DMS79 treated with DMSO at 0.1 percent for 48 hours (cell line): ENCODE data around the gene ARMC2.
A peak's percentile ranks its signal among the peaks of the same experiment; 100 is the strongest.

Source experiments
- DNase-seq: peaks from one replicate; lab custom pipeline; 2025; lab: John Stamatoyannopoulos, UW

Gene ARMC2

DNA sequence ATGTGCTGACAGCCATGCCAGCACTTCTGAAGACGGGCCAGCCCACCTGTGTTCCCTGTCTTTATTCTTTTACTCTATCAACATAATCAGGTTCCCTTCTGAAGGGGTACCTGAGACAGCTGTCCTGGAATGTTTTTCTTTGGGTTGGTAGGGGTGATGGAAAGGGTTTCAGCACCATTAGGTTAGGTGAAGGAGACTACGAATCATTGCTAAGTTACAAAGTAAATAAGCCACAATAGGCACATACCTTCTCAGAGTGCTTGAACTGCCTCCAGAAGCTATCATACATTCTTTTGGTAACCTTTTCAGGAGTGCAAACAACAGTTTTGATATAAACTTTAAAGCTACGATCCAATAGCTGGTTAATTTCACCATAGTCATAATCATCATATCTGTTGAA lies 140.1 kb downstream of the ARMC2 start:
- DNase-seq = no peak

DNA sequence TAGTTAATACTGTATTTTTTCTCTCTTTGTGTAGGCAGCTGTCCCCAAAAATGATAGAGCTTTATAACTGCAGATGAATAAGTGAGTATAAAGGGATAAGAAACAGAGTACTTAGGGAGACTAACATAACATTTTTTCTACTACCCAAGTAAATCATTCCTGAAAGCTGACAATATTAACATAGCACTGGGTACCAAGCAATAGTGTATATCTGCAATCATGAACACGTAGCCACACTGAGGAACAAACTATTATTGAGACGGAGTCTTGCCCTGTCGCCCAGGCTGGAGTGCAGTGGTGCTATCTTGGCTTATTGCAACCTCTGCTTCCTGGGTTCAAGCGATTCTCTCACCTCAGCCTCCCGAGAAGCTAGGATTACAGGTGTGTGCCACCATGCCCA lies 140.5 kb downstream of the ARMC2 start:
- no peak for DNase-seq

DNA sequence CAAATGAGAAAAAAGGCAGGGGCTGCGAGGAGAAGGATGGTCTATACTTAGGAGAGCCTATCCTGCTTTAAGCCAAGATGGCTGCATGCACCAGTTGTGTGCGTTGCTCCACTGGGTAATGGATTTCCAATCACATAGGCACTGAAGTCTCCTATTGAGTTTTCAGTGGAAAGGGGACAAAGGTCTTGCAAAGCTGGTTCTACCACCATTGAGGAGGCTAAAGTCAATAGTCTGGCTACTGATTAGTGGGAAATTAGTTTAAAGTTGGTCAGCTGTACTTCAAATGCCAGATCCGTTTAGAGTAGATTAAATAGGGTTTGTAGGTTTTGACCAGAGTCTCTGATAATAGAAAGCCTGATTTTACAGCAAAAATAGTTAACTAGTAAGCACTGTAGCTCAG lies 141.5 kb downstream of the ARMC2 start:
- no peak for DNase-seq

DNA sequence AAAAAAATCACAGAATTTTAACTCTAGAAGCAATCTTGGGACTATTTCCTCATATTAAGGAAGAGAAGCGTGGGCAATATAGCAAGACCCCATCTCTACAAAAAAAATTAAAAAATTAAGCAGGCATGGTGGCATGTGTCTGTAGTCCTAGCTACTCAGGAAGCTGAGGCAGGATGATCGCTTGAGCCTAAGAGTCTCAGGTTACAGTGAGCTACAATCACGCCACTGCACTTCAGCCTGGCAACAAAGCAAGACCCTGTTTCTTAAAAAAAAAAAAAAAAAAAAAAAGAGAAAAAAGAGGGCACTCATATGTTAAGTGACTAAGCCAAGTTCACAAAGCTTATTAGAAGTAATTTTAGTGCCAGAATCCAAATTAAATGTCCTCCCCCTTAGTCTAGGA lies 145.7 kb downstream of the ARMC2 start:
- no peak for DNase-seq

DNA sequence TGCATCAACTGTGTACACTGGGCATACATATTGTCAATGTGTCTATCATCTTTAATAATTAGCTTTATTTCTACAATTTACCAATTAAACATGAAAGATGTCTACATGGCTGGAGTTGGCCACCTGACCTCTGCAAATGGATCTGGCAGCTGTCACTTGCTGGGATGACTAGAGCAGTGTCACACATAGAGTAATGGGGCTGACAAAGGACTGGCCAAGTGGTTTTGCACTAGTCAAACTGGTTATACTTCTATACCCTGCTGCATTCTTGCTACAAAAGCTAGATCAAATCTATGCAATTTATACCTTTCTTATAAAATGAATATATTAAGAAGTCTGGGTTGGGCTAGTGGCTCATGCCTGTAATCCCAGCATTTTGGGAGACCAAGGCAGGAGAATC lies 147.1 kb downstream of the ARMC2 start:
- no peak for DNase-seq

DNA sequence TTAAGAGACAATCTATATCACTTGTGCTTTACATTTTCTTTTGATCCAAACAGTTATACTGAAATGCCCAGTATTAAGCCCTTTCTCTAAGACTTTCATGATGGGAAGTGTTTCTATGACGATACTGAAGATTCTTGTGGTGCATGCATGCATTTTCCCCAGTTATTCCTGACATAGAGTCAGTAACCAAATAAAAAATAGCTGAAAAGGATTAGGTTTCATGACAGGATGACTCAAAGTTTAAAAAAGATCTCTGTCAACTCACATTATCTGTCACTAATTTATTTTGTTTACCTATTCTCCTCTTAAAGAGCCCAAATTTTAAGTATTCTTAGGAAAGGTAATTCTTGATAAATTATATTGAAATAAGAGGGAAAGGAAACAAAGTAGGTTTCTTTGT lies 148.0 kb downstream of the ARMC2 start:
- DNase-seq = no peak

DNA sequence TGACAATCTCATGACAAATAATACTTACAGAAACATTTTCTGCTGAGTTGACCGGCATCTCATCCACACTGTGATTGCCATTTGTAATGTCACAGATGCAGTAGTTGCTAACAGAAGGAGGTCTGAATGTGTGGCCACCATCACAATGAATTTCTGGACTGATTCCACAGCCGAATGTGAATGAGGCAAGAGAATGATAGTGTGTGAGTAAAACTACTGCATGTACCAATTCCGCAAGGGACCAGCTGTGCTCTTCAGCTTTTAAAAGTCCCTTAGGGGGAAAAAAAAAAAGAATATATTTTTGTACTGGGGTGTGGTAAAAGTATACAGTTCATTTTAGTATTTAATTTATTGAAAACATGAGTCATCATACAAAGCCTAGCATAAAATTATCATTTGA lies 150.3 kb downstream of the ARMC2 start:
- no peak for DNase-seq

DNA sequence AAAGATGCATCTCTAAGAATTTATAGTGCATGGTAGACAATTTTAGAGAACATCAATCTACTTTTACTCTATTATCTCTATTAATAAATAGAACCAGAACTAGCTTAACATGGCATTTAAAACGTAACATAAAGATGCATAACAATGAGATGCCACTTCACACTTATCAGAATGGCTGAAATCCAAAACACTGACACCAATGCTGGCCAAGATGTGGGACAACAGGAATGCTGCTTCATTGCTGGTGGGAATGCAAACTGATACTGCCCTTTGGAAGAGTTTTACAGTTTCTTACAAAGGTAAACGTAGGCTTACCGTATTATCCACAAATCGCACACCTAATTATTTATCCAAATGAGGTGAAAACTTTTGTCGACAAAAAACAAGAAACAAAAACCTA lies 151.2 kb downstream of the ARMC2 start:
- DNase-seq = no peak

DNA sequence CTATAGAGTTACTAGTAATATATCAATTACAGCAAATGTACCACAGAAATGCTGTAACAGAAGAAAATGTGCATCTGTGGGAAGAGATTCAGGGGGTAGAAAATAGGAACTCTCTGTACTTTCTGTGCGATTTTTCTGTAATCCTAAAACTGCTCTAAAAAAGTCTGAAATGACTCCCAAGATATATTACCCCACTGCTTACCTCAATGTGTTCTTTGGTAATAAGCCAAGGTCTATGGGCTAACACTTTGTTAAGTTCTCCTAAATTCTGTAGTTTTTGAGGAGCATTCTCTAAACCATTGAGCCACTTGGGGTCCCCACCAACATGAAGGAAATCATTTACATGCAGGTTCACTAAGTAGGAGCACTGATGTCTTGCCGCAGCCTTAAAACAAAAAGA lies 152.1 kb downstream of the ARMC2 start:
- no peak for DNase-seq

DNA sequence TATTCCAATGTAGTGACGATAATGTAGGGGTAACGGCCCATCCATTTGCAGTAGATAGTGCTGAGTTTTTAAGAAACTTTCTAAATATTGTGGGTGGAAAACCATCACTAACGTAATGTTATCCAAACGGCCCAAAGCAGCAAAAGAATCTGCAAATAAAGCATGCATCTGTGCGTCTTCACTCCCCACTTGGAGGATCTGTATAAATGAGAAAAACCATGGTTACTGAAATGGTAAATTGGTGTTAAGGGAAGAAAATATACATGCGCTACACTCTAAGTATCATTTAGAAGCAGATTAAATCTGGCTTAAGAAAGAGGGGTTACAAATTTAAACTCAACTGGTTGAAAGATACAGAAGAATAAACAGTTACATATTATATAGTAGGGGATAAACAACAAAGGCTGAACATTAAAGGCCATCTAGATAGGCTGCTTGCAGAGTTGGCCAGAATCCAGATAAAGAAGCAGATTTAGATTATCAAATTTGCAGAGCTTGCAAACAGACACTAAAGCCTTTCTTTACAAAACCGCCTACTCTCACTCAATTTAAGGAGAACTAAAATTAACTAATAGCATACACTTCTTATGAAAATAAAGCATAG lies 153.2 kb downstream of the ARMC2 start:
- DNase-seq = peak; percentile 23

DNA sequence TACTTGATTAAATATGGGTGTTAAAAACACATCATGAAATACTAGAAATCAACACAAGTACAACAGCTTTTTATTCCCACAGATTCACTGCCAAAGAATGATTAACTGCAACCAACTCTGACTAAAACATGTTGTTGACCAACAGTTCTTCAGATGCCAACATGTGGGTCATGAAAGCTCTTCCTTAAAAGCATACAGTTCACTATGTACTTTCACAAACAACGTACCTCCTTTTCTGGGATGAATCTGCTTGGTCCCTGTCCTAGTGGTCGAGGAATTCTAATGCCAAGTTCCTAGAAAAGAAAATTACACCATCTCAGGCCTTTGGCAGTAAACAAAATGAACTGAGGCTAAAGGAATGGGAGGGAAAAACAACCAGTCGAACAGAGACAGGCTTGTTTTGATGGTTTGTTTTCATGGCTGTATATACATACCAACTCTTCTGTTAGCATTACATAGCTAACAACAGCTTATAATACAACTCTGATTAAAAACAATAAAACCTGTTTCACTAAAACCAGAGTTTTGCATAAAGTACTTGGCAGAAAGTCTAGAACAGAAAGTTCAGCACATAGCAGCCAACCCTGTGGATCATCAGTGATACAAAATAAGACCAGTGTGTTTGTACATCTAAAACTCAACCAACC lies 154.0 kb downstream of the ARMC2 start:
- DNase-seq = no peak

DNA sequence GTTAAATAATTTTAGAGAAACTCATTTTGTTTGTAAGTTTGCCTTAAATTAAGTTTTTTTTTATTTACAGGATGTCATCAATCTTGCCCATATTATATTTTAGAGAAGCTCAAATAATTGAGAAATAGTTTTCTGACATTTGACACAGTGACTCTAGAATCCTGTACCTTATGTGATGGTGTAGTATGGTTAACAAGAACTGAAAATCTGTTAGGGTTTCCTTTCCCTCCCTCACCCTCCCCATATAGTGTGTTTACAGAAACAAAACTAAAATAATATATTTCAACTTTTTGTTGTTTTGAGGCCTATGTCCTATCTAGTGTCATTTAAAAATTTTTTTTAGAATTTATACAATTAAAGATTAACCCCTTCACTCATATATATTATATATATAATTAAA lies 154.7 kb downstream of the ARMC2 start:
- DNase-seq = no peak

DNA sequence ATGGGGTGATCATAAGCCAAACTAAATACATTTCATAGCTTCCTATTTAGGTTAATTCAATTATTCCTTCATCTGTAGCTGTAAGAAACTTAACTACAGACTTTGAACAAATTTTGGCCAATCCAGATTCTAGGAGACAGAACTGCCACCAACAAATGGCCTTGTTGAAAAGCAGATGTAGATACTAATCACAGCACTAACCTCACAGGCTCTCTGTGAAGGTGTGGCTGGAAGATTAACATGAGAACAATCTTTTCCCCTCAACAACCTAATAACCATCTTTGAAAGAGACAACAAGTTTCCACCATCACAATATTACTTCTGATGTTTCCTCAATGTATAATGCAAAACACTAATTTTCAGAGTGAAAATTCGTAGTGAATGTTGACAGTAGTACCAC lies 158.6 kb downstream of the ARMC2 start:
- no peak for DNase-seq

DNA sequence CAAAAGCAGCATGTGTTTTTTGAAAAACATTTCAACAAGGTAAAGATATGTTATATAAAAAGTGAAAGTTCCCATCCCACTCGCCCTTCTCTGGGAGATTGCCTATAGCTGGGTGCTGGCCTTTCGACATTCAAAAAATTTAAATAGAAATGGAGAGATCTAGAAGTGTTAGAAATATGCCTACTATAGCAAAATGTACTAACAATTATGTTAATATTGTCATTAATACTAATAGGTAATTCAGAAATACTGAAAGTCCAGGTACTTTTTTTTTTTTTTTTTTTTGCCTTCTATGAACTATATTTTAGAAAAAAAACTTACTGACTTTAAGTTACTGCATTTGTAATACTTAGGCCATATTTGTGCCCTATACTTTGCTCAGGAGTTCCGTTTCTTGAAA lies 159.3 kb downstream of the ARMC2 start:
- no peak for DNase-seq

DNA sequence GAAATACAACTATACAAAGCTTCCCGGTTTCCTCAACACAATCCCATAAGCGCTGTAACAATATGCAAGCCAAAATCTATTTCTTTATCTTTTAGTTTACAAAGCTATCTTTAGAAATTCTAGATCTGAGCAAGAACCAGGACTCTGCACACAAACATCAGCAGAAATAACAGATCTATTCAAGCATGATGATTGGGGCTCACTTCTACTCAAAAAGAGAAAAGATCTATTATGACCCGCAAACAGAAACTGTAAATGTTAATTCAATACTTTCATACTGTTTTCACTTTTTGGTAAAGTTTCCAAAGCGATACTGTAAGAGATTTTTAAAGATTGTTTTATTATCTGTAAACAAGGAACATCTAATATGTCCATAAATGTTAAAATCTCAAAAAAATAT lies 159.8 kb downstream of the ARMC2 start:
- DNase-seq = no peak

DNA sequence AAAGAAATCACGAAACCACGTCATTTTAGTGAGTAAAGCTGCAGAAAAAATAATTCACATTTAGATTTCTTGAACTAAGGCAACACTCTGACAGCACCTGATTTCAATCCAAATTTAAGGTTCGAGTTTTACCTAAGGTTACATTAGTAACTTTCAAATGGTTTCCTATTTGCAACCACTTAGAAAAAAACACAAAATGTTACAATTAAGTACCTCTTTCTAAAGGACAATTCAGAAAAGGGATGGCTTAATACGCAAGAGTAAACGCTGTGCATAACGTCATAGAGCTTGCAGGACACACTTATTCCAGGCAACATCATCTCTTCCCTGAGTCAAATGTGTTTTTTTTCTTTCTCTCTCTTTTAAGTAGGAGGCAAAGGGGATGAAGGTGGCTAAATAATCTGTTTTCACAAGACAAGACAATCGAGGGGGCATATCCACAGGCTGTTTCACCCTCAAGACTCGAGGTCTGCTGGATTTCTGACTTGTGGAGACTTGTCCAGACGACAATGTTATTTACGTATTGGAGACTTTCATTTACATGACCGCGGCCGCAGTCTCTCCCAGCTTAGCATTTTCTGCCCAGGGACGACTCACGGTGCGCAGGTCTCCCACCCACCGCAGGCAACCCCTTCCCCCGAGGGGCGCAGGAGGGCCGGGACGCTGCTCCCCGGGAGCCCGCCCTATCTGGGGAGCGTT lies 160.5 kb downstream of the ARMC2 start:
- DNase-seq = peak; percentile 65

DNA sequence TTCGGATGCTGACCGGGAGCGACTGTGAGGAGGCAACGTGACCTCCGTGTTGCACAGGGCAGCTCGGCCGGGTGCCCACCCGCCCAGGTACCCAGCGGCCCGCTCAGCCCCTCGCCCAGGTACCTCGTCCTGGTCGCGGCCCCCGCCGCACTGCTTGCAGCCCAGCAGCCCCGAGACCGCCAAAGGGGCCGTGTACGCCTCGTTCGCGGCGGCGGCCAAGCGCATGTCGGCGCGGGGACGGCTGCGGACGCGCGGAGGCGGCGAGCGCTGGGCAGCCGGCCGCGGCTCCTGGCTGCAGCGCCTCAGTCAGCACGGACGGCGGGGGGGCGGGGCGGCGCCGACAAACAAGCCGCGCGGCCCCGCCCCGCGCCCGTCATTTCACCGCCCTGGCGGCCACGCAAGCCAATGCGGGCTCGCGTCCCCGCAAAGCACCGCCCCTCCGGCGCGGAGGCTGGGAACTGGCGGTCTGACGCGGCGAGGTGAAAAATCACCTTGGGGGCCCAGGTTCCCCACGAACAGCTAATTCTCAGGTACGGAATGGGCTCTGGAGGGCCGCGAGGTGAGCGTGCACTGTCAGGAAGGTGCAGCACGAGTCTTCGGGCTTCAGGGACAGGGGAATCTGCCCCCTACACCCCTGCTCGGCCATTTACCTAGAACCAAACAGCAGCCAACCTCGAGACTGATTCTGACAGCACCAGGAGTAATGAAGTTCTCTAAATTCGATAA lies 161.2 kb downstream of the ARMC2 start:
- peak; percentile 60 for DNase-seq

DNA sequence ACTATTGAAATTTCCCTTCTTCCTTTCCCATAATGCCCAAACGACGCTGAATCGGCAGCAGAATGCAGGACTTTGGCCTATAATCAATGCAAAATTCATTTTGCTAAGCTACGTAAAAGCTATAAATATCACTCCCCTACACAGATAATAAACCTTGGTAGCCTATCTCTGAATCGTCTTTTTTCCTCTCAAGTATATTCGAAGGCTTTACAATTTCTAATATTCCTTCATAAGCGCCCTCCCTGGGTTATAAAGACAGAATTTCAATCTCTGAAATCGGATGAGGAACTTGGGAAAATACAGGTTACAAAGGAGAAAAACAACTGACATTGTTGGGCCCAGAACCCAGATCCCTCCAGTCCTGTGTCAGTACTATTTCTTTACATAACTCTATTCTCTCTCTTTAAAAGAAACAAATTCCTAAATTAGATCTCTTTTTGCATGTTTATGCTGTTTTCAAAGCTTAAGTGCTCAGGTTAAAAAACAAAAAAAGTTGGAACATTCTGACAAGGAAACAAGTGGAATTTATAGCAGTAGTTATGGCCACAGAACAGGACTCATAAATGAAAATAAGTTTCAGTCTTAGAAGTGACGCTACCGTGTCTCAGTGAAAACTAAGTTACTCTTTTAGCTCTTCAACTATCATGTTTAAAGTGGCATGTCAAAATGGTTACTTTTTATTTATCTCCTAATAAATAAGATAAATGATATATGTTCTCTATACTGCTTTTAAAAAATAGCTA lies 161.9 kb downstream of the ARMC2 start:
- DNase-seq = no peak

DNA sequence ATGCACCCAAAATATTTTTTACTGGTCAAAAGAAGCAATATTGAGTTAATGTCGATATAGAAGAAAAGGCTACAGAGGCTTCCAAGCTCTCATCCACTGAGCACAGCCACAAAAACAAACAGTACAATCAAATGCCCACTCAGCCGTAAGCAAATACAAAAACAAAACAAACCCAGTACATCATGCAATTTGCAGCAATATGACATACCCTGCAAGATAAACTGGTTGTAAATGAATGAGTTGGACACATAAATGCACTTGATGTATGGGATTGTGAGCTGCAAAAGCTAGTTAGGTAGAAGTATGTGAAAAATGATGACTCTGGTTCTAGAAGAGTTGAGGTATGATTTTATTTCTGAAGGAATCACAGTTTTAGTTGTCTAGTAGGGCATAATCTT lies 162.5 kb downstream of the ARMC2 start:
- DNase-seq = peak; percentile 34

DNA sequence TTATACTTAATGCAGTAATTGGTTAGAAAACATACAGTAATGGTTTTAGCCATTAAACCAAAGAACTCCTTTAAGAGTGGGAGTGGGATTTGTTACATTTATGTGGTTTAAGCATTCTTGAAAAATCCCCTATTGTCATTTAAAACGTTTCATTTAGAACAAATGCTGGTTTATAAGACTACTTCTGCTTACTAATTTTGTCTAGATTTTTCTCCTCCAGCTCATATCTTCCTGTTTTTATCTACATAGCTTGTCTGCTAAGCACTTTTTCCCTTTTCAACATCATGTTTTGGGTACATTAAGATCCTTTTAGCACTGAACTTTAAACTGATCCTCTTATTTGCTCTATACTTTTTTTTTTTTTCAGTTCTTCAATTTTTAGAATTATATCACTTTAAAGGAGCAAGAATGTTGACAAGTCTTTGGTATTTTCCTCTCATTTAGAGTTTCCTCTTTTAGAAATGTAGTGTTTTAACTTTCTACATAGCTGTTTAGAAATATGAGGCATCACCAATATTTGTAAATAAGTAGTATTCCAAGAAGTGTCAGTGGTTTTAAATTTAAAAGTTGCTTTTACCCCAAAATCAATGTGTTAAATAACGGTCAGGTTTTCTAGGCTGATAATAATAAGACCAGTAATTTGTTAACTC lies 165.6 kb downstream of the ARMC2 start:
- DNase-seq = no peak

DNA sequence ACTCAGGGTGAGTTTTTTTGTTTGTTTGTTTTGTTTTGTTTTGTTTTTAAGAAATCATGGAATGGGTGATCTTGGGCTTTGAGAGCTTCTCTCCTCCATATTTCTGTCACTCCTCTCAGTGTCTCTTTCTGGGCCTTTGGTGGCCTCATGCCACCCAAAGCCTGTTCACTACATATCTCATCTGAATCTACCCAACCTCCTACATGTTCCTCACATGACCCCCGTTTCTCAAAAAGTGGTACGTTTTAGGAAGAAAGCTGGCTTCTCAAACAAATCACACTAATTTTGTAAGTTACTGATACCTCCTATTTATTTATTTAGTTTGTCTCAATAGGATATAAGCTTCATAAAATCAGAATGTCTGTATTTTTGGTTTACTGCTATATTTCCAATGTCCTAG lies 166.4 kb downstream of the ARMC2 start:
- no peak for DNase-seq

DNA sequence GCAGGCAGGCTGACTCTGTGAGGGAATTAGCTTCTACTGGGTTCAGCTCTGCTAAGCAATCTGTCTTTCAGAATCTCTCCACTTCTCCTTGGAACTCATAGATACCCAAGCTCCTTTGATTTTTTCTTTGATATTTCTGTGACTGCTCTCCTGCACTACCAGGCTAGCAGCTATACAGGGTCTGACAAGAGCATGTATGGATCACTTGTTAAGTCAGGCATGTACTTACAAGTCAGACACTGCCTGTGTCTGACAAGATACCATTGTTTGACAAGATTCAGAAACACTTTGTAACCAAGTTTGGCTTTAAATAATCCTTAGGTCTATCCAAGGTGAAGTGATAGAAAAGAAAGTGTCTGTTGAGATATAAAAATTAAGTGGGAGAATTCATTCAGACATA lies 167.0 kb downstream of the ARMC2 start:
- DNase-seq = no peak
